ENCODE results near the gene SMG9. TPM values are rescaled to one million over a fixed set of nuclear protein-coding genes. Genes with fewer than 3 reads are reported as not detected.

Gene SMG9, protein sequence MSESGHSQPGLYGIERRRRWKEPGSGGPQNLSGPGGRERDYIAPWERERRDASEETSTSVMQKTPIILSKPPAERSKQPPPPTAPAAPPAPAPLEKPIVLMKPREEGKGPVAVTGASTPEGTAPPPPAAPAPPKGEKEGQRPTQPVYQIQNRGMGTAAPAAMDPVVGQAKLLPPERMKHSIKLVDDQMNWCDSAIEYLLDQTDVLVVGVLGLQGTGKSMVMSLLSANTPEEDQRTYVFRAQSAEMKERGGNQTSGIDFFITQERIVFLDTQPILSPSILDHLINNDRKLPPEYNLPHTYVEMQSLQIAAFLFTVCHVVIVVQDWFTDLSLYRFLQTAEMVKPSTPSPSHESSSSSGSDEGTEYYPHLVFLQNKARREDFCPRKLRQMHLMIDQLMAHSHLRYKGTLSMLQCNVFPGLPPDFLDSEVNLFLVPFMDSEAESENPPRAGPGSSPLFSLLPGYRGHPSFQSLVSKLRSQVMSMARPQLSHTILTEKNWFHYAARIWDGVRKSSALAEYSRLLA
- total RNA-seq (20.6 TPM), polyA plus RNA-seq (ENCODE audit: insufficient read depth in 1 of 8, insufficient read length in 8 of 8, low replicate concordance in 1 of 8) (10 to 100 TPM; 30.1 to 47.6 (median 37.1) TPM)
- long read RNA-seq, donor 1, full-length matches to known transcripts, result 4 of 4 reads
- long read RNA-seq, donor 1, partial matches to known transcripts, result 0 of 4 reads
- long read RNA-seq, donor 1, other reads (novel, unspliced or antisense), result 0 of 4 reads
- long read RNA-seq, donor 2, result 0 reads
- long read RNA-seq, donor 3, full-length matches to known transcripts, result 5 of 5 reads
- long read RNA-seq, donor 3, partial matches to known transcripts, result 0 of 5 reads
- long read RNA-seq, donor 3, other reads (novel, unspliced or antisense), result 0 of 5 reads
- long read RNA-seq, donor 4, full-length matches to known transcripts, result 6 of 6 reads
- long read RNA-seq, donor 4, partial matches to known transcripts, result 0 of 6 reads
- long read RNA-seq, donor 4, other reads (novel, unspliced or antisense), result 0 of 6 reads
- long read RNA-seq, donor 5, full-length matches to known transcripts, result 11 of 16 reads
- long read RNA-seq, donor 5, partial matches to known transcripts, result 5 of 16 reads
- long read RNA-seq, donor 5, other reads (novel, unspliced or antisense), result 0 of 16 reads
- long read RNA-seq, donor 6, full-length matches to known transcripts, result 7 of 7 reads
- long read RNA-seq, donor 6, partial matches to known transcripts, result 0 of 7 reads
- long read RNA-seq, donor 6, other reads (novel, unspliced or antisense), result 0 of 7 reads
- long read RNA-seq, donor 7, full-length matches to known transcripts, result 8 of 8 reads
- long read RNA-seq, donor 7, partial matches to known transcripts, result 0 of 8 reads
- long read RNA-seq, donor 7, other reads (novel, unspliced or antisense), result 0 of 8 reads
- long read RNA-seq, donor 8, full-length matches to known transcripts, result 3 of 3 reads
- long read RNA-seq, donor 8, partial matches to known transcripts, result 0 of 3 reads
- long read RNA-seq, donor 8, other reads (novel, unspliced or antisense), result 0 of 3 reads
- long read RNA-seq, donor 9, full-length matches to known transcripts, result 4 of 4 reads
- long read RNA-seq, donor 9, partial matches to known transcripts, result 0 of 4 reads
- long read RNA-seq, donor 9, other reads (novel, unspliced or antisense), result 0 of 4 reads
- long read RNA-seq, donor 10, full-length matches to known transcripts, result 9 of 9 reads
- long read RNA-seq, donor 10, partial matches to known transcripts, result 0 of 9 reads
- long read RNA-seq, donor 10, other reads (novel, unspliced or antisense), result 0 of 9 reads
- long read RNA-seq, donor 11, full-length matches to known transcripts, result 3 of 3 reads
- long read RNA-seq, donor 11, partial matches to known transcripts, result 0 of 3 reads
- long read RNA-seq, donor 11, other reads (novel, unspliced or antisense), result 0 of 3 reads

- Histone ChIP-seq H3K27ac (ENCODE audit: low read length) (peak within 1 kb of the TSS; percentile 100), H3K36me3 (ENCODE audit: control insufficient read depth, insufficient read depth, low read length) (peaks cover 24% of the 10 kb centered on the region), H3K27me3 (ENCODE audit: control insufficient read depth, insufficient read depth, low read length) (no peaks in the 10 kb centered on the region), H3K4me1 (ENCODE audit: control insufficient read depth, insufficient read depth, low read length) (peaks cover 21% of the 10 kb centered on the region), H3K4me3 (ENCODE audit: low read length) (peak within 1 kb of the TSS; percentile 91), H3K9me3 (replicated peaks; ENCODE audit: control insufficient read depth, low read depth, low read length) (no peaks in the 10 kb centered on the region)
- under 1% methylated on average over 65 of the region's 79 CpGs for WGBS (ENCODE audit: insufficient coverage)
- peak; percentile 99 for DNase-seq
These were observed at the start of gene SMG9 for GRCh38 chr19:43754503-43755255. SMG9 (minus strand) TSS chr19:43754962; CDS start chr19:43750741, 4,221 bp downstream.

GRCh38 chr19:43804432-43804831 lies 49.7 kb upstream of the SMG9 start:
- no peaks in the 10 kb centered on the region for H3K4me1 ChIP-seq (ENCODE audit: control insufficient read depth, insufficient read depth, low read length)
- H3K36me3 ChIP-seq (ENCODE audit: control insufficient read depth, insufficient read depth, low read length), result no peaks in the 10 kb centered on the region
- 40% methylated on average over 1 of the region's 2 CpGs for WGBS (ENCODE audit: insufficient coverage)
- DNase-seq, result no peak
- H3K27me3 ChIP-seq (ENCODE audit: control insufficient read depth, insufficient read depth, low read length), result no peaks in the 10 kb centered on the region
- H3K9me3 ChIP-seq (replicated peaks; ENCODE audit: control insufficient read depth, low read depth, low read length), result no peaks in the 10 kb centered on the region
- H3K4me3 ChIP-seq (ENCODE audit: low read length), result no peak overlapping the region
- H3K27ac ChIP-seq (ENCODE audit: low read length), result no peak overlapping the region

- H3K27ac ChIP-seq (ENCODE audit: low read length), result no peak within 1 kb of the TSS
- WGBS (ENCODE audit: insufficient coverage), result 68% methylated on average over 9 of the region's 12 CpGs
- no peaks in the 10 kb centered on the region for H3K9me3 ChIP-seq (replicated peaks; ENCODE audit: control insufficient read depth, low read depth, low read length)
- H3K27me3 ChIP-seq (ENCODE audit: control insufficient read depth, insufficient read depth, low read length), result peaks cover 15% of the 10 kb centered on the region
- no peak within 1 kb of the TSS for H3K4me3 ChIP-seq (ENCODE audit: low read length)
- H3K36me3 ChIP-seq (ENCODE audit: control insufficient read depth, insufficient read depth, low read length), result no peaks in the 10 kb centered on the region
- peaks cover 7% of the 10 kb centered on the region for H3K4me1 ChIP-seq (ENCODE audit: control insufficient read depth, insufficient read depth, low read length)
- DNase-seq, result no peak
These were observed 47.6 kb upstream of the SMG9 start, which contains the start of gene LYPD5 for GRCh38 chr19:43802216-43802951. LYPD5 (minus strand) TSS chr19:43802447; CDS start chr19:43802380, 67 bp downstream.

GRCh38 chr19:43799502-43800142 lies 44.9 kb upstream of the SMG9 start:
- Histone ChIP-seq H3K4me3 (ENCODE audit: low read length) (no peak overlapping the region), H3K9me3 (replicated peaks; ENCODE audit: control insufficient read depth, low read depth, low read length) (no peaks in the 10 kb centered on the region), H3K36me3 (ENCODE audit: control insufficient read depth, insufficient read depth, low read length) (no peaks in the 10 kb centered on the region), H3K27ac (ENCODE audit: low read length) (no peak overlapping the region), H3K4me1 (ENCODE audit: control insufficient read depth, insufficient read depth, low read length) (peaks cover 7% of the 10 kb centered on the region), H3K27me3 (ENCODE audit: control insufficient read depth, insufficient read depth, low read length) (peaks cover 15% of the 10 kb centered on the region)
- DNase-seq, result no peak
- 51% methylated on average over 6 of the region's 6 CpGs for WGBS (ENCODE audit: insufficient coverage)

DNA sequence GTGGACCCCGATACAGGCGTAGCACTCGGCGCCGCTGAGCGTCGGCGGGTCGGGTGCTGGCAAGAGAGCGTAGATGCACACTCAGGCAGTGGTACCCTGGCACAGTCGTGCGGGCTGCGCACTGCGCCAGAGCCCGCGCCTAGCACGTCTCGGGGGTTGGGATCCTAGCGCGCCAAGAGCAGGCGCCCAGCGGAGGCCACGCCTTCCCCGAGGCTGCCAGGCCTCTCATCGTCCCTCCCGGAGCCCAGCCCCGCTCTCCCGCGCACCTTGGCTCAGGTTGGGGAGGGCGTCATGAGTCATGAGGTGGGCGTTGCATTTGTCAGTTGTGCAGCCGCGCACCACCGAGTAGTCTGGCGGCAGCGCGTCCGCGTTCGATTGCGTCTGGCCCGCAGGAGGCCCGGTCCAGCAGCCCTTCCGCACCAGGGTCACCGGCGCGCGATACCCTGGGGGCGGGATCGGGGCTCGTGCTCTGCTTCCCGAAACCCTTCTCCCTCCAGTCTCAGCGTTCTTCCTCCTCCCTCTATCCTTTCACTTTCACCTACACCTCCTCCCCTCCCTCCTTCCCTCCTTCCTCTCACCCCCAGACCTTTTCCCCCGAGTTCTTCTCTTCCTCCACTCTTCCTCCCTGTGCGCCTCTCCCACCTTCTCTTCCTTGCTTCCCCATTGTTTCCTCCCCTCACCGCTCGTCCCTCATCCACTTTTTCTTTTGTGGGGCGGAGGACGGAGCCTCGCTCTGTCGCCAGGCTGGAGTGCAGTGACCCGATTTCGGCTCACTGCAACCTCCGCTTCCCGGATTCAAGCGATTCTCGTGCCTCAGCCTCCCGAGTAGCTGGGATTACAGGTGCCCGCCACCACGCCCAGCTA lies 44.0 kb upstream of the SMG9 start:
- no peaks in the 10 kb centered on the region for H3K36me3 ChIP-seq (ENCODE audit: control insufficient read depth, insufficient read depth, low read length)
- peak overlapping the region; percentile 32 for H3K4me3 ChIP-seq (ENCODE audit: low read length)
- no peak for DNase-seq
- peaks cover 7% of the 10 kb centered on the region for H3K4me1 ChIP-seq (ENCODE audit: control insufficient read depth, insufficient read depth, low read length)
- no peaks in the 10 kb centered on the region for H3K9me3 ChIP-seq (replicated peaks; ENCODE audit: control insufficient read depth, low read depth, low read length)
- H3K27me3 ChIP-seq (ENCODE audit: control insufficient read depth, insufficient read depth, low read length), result peaks cover 15% of the 10 kb centered on the region
- H3K27ac ChIP-seq (ENCODE audit: low read length), result no peak overlapping the region
- 5% methylated on average over 57 of the region's 70 CpGs for WGBS (ENCODE audit: insufficient coverage)

- Histone ChIP-seq H3K4me3 (ENCODE audit: low read length) (peak overlapping the region; percentile 32), H3K4me1 (ENCODE audit: control insufficient read depth, insufficient read depth, low read length) (peaks cover 7% of the 10 kb centered on the region), H3K27ac (ENCODE audit: low read length) (no peak overlapping the region), H3K9me3 (replicated peaks; ENCODE audit: control insufficient read depth, low read depth, low read length) (no peaks in the 10 kb centered on the region), H3K27me3 (ENCODE audit: control insufficient read depth, insufficient read depth, low read length) (peaks cover 18% of the 10 kb centered on the region), H3K36me3 (ENCODE audit: control insufficient read depth, insufficient read depth, low read length) (no peaks in the 10 kb centered on the region)
- WGBS (ENCODE audit: insufficient coverage), result 34% methylated on average over 5 of the region's 5 CpGs
- no peak for DNase-seq
These were observed 43.3 kb upstream of the SMG9 start for GRCh38 chr19:43798026-43798545.

GRCh38 chr19:43797556-43797955 lies 42.8 kb upstream of the SMG9 start:
- peaks cover 7% of the 10 kb centered on the region for H3K4me1 ChIP-seq (ENCODE audit: control insufficient read depth, insufficient read depth, low read length)
- H3K27me3 ChIP-seq (ENCODE audit: control insufficient read depth, insufficient read depth, low read length), result peaks cover 18% of the 10 kb centered on the region
- DNase-seq, result no peak
- H3K27ac ChIP-seq (ENCODE audit: low read length), result no peak overlapping the region
- whole genome bisulfite sequencing (ENCODE audit: insufficient coverage), result 78% methylated on average over 6 of the region's 7 CpGs
- H3K4me3 ChIP-seq (ENCODE audit: low read length), result no peak overlapping the region
- H3K9me3 ChIP-seq (replicated peaks; ENCODE audit: control insufficient read depth, low read depth, low read length), result no peaks in the 10 kb centered on the region
- H3K36me3 ChIP-seq (ENCODE audit: control insufficient read depth, insufficient read depth, low read length), result no peaks in the 10 kb centered on the region
